Lower lobe of right lung (tissue), 2 donors: ENCODE results near the gene CHTOP. TPM values are rescaled to one million over a fixed set of nuclear protein-coding genes. Genes with fewer than 3 reads are reported as not detected.

Experiments
- ATAC-seq, 2 donors: fragments of 200-7000 bp; cut with Tn5 transposase; one replicate each; pipeline ENCODE4 v1.9.1; 2020 to 2022; ENCODE audit warnings: mild to moderate bottlenecking in 2 of 2, moderate library complexity in 2 of 2
- DNase-seq: peaks from one replicate; pipeline ENCODE4 v3.0.0-alpha.2; 2020
- H3K27ac ChIP-seq: fragments of 200-600 bp; one replicate; pipeline ENCODE4 v1.8.0; 2022
- H3K27me3 ChIP-seq: fragments of 200-600 bp; one replicate; pipeline ENCODE4 v1.8.0; 2022; ENCODE audit warnings: low read depth
- H3K36me3 ChIP-seq: fragments of 200-600 bp; one replicate; pipeline ENCODE4 v1.8.0; 2022; ENCODE audit warnings: mild to moderate bottlenecking
- H3K4me1 ChIP-seq: fragments of 200-600 bp; one replicate; pipeline ENCODE4 v1.8.0; 2022
- H3K4me3 ChIP-seq: fragments of 200-600 bp; one replicate; pipeline ENCODE4 v1.8.0; 2022; ENCODE audit warnings: mild to moderate bottlenecking
- H3K9me3 ChIP-seq: fragments of 200-600 bp; one replicate; pipeline ENCODE4 v1.8.0; 2022
- CTCF ChIP-seq: fragments of 200-600 bp; IDR thresholded peaks from one replicate; pipeline ENCODE4 v1.8.0; 2022; ENCODE audit warnings: antibody characterized with exemption, mild to moderate bottlenecking
- intact Hi-C: fragments of 100-400 bp; cut with DNase I; formaldehyde crosslinking; loops from one replicate; pipeline ENCODE4 v1.11.0; 2022
- total RNA-seq: library from RNA; stranded (reverse); fragmentation: NEBNext Ultra II Directional; extraction: Animal tissue kit (Norgen Biotek cat#: 25700); gene quantifications from one replicate; pipeline ENCODE4 v1.2.1, GENCODE V29; 2021
- donor health status: DM: no; HTN: yes; CAD: no; lungs with severe emphysema.

CHTOP gene
- total RNA-seq, 1 donor from 2014 or later, result 72.2 TPM

GRCh38 chr1:153652805-153653500, 19.1 kb downstream of the CHTOP start:
- H3K27me3 ChIP-seq, result no peaks in the 10 kb centered on the region
- no peak overlapping the region for H3K4me3 ChIP-seq
- intact Hi-C loops, result no loop called here
- DNase-seq, result no peak
- no peaks in the 10 kb centered on the region for H3K36me3 ChIP-seq
- H3K9me3 ChIP-seq, result no peaks in the 10 kb centered on the region
- peaks cover 10% of the 10 kb centered on the region for H3K4me1 ChIP-seq
- peak overlapping the region; percentile 32 for H3K27ac ChIP-seq
- no peak for TF ChIP-seq CTCF
- peak; percentile 67 to 68 for ATAC-seq

GRCh38 chr1:153655333-153655732, 21.5 kb downstream of the CHTOP start:
- no peaks in the 10 kb centered on the region for H3K27me3 ChIP-seq
- ATAC-seq (no peak), DNase-seq (no peak)
- TF ChIP-seq CTCF, result no peak
- peak overlapping the region; percentile 58 for H3K27ac ChIP-seq
- no peak overlapping the region for H3K4me3 ChIP-seq
- intact Hi-C loops, result no loop called here
- H3K9me3 ChIP-seq, result no peaks in the 10 kb centered on the region
- H3K4me1 ChIP-seq, result peaks cover 24% of the 10 kb centered on the region
- no peaks in the 10 kb centered on the region for H3K36me3 ChIP-seq

- H3K27me3 ChIP-seq, result no peaks in the 10 kb centered on the region
- DNase-seq, result peak; percentile 95
- peak within 1 kb of the TSS; percentile 72 for H3K4me3 ChIP-seq
- H3K9me3 ChIP-seq, result no peaks in the 10 kb centered on the region
- TF ChIP-seq CTCF, result peak; percentile 35
- peaks cover 14% of the 10 kb centered on the region for H3K4me1 ChIP-seq
- intact Hi-C loops, result no loop called here
- H3K27ac ChIP-seq, result peak within 1 kb of the TSS; percentile 90
- ATAC-seq, result peak; percentile 98
- peaks cover 30% of the 10 kb centered on the region for H3K36me3 ChIP-seq
These were observed 24.7 kb downstream of the CHTOP start, which contains the start of gene SNAPIN for GRCh38 chr1:153658400-153659174. Gene SNAPIN (plus strand): TSS chr1:153658703. CDS start chr1:153658744, 41 bp downstream.

- TF ChIP-seq CTCF, result no peak
- DNase-seq (no peak), ATAC-seq (no peak)
- Histone ChIP-seq H3K27ac (peak overlapping the region; percentile 90), H3K4me3 (peak overlapping the region; percentile 72), H3K27me3 (no peaks in the 10 kb centered on the region), H3K9me3 (no peaks in the 10 kb centered on the region), H3K36me3 (peaks cover 35% of the 10 kb centered on the region), H3K4me1 (peaks cover 14% of the 10 kb centered on the region)
- intact Hi-C loops, result no loop called here
These were observed 25.3 kb downstream of the CHTOP start for GRCh38 chr1:153659175-153659534.

GRCh38 chr1:153659656-153660055, 25.8 kb downstream of the CHTOP start:
- no peak for ATAC-seq
- no peak for DNase-seq
- Histone ChIP-seq H3K36me3 (peaks cover 40% of the 10 kb centered on the region), H3K27ac (peak overlapping the region; percentile 90), H3K4me1 (peaks cover 14% of the 10 kb centered on the region), H3K27me3 (no peaks in the 10 kb centered on the region), H3K4me3 (peak overlapping the region; percentile 72), H3K9me3 (no peaks in the 10 kb centered on the region)
- intact Hi-C loops, result no loop called here
- no peak for TF ChIP-seq CTCF
